Fibroblast of lung (primary cell): ENCODE measurements around the gene GRK4. TPM values are rescaled to one million over a fixed set of nuclear protein-coding genes. Genes with fewer than 3 reads are reported as not detected.

Experiments
- DNase-seq, 2 donors: peaks; one replicate each; pipeline versions ENCODE4 v3.0.0 to v3.0.0-alpha.2; 2010; ENCODE audit warnings: low read depth in 2 of 2
- H2AFZ ChIP-seq: 2 replicates; pipeline ENCODE4 v1.5.1; 2012; ENCODE audit warnings: low read length, control low read depth, inconsistent platforms
- H3K27ac ChIP-seq: 2 replicates; pipeline ENCODE4 v1.5.1; 2011; ENCODE audit warnings: low read length, control low read depth; ENCODE audit not compliant: insufficient read depth
- H3K27me3 ChIP-seq: 2 replicates; pipeline ENCODE4 v1.5.1; 2011; ENCODE audit warnings: mild to moderate bottlenecking, low read length; ENCODE audit not compliant: control insufficient read depth, insufficient read depth
- H3K36me3 ChIP-seq: 2 replicates; pipeline ENCODE4 v1.5.1; 2011; ENCODE audit warnings: low read length; ENCODE audit not compliant: control insufficient read depth, insufficient read depth
- H3K4me1 ChIP-seq: 2 replicates; pipeline ENCODE4 v1.5.1; 2011; ENCODE audit warnings: low read length; ENCODE audit not compliant: control insufficient read depth, insufficient read depth; ENCODE audit errors: extremely low read depth
- H3K4me2 ChIP-seq: 2 replicates; pipeline ENCODE4 v1.5.1; 2011; ENCODE audit warnings: low read length, control low read depth; ENCODE audit not compliant: insufficient read depth; ENCODE audit errors: extremely low read depth
- H3K4me3 ChIP-seq, 4 experiments: fragments of 200-600 bp in 1 of 4; sonication (generic) in 1 of 4; replicated peaks in 1 of 4; 2 replicates each; pipeline ENCODE4 v1.5.1; 2011 to 2016; ENCODE audit warnings: low read length in 4 of 4, low read depth in 3 of 4, mild to moderate bottlenecking in 3 of 4, control low read depth in 2 of 4, inconsistent platforms in 1 of 4, mixed read lengths in 1 of 4; ENCODE audit not compliant: insufficient read depth in 1 of 4; ENCODE audit errors: control extremely low read depth in 1 of 4
- H3K79me2 ChIP-seq: 2 replicates; pipeline ENCODE4 v1.5.1; 2012; ENCODE audit warnings: mild to moderate bottlenecking, low read length, inconsistent platforms; ENCODE audit not compliant: control insufficient read depth, insufficient read depth
- H3K9ac ChIP-seq: 2 replicates; pipeline ENCODE4 v1.5.1; 2011; ENCODE audit warnings: mild to moderate bottlenecking, low read length, control low read depth; ENCODE audit not compliant: insufficient read depth
- H3K9me3 ChIP-seq: 2 replicates; pipeline ENCODE4 v1.5.1; 2012; ENCODE audit warnings: low read depth, low read length; ENCODE audit not compliant: control insufficient read depth, insufficient read depth
- H4K20me1 ChIP-seq: 2 replicates; pipeline ENCODE4 v1.5.1; 2011; ENCODE audit warnings: low read length; ENCODE audit not compliant: control insufficient read depth, insufficient read depth; ENCODE audit errors: extremely low read depth
- EZH2 ChIP-seq: IDR thresholded peaks from 2 replicates; pipeline ENCODE4 v1.5.1; 2012; ENCODE audit warnings: low read length, control low read depth, mild to moderate bottlenecking; ENCODE audit errors: missing control alignments
- polyA plus RNA-seq, 2 donors: library from polyadenylated mRNA; depleted of rRNA in 1 of 2; stranded (reverse) in 1 of 2; unstranded in 1 of 2; fragments of >200 nt; gene quantifications; 2 replicates each; pipeline ENCODE4 v1.2.1, GENCODE V29; 2011 to 2012; ENCODE audit warnings: missing spikeins in 1 of 2
- total RNA-seq: library from RNA; depleted of rRNA; stranded (reverse); fragments of >200 nt; gene quantifications from 2 replicates; pipeline ENCODE4 v1.2.1, GENCODE V29; 2014
- TF ChIP-seq, protein P1 (sequence below), 2 donors: IDR thresholded peaks in 1 of 2; conservative IDR thresholded peaks in 1 of 2; 1 replicate in 1 of 2; 2 replicates in 1 of 2; pipeline ENCODE4 v1.5.1; 2011 to 2012; ENCODE audit warnings: low read length in 2 of 2, control low read depth in 1 of 2, inconsistent platforms in 1 of 2, low read depth in 1 of 2, mild to moderate bottlenecking in 1 of 2

GRK4 gene
- total and polyA plus RNA-seq, 2 donors (not counting 1 experiment from before 2014, with no cell fraction given) = 4.4 to 5.9 TPM

DNA sequence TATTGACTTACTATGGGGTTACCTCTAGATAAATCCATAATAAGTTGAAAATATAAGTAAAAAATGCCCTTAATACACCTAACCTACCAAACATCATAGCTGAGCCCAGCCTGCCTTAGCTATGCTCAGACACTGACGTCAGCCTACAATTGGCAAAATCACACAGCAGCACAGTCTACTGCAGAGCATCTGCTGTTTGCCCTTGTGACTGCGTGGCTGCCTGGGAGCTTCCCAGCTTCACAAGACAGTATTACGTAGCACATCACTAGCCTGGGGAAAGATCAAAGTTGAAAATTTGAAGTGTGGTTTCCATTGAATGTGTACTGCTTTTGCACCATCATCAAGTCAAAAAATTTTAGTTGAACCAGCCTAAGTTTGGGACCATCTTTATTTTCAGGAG lies 102.2 kb downstream of the GRK4 start:
- peaks cover 4% of the 10 kb centered on the region for H3K27me3 ChIP-seq
- H3K36me3 ChIP-seq = no peaks in the 10 kb centered on the region
- H3K9me3 ChIP-seq = no peaks in the 10 kb centered on the region
- H3K4me3 ChIP-seq = no peak overlapping the region
- no peak overlapping the region for H3K9ac ChIP-seq
- H3K79me2 ChIP-seq = no peaks in the 10 kb centered on the region
- peak in 1 of 2 donors; percentile 59 for DNase-seq
- no peak overlapping the region for H3K27ac ChIP-seq
- H3K4me2 ChIP-seq = no peak overlapping the region
- no peak overlapping the region for H2AFZ ChIP-seq
- TF ChIP-seq, protein P1, sequence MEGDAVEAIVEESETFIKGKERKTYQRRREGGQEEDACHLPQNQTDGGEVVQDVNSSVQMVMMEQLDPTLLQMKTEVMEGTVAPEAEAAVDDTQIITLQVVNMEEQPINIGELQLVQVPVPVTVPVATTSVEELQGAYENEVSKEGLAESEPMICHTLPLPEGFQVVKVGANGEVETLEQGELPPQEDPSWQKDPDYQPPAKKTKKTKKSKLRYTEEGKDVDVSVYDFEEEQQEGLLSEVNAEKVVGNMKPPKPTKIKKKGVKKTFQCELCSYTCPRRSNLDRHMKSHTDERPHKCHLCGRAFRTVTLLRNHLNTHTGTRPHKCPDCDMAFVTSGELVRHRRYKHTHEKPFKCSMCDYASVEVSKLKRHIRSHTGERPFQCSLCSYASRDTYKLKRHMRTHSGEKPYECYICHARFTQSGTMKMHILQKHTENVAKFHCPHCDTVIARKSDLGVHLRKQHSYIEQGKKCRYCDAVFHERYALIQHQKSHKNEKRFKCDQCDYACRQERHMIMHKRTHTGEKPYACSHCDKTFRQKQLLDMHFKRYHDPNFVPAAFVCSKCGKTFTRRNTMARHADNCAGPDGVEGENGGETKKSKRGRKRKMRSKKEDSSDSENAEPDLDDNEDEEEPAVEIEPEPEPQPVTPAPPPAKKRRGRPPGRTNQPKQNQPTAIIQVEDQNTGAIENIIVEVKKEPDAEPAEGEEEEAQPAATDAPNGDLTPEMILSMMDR (conservative IDR thresholded peaks at IDR 0.05 in 1 of 2, IDR thresholded peaks at IDR 0.05 in 1 of 2; ENCODE audit: low read depth in 1 of 2, low read length in 2 of 2) = no peak
- no peak for TF ChIP-seq EZH2
- no peaks in the 10 kb centered on the region for H4K20me1 ChIP-seq
- no peaks in the 10 kb centered on the region for H3K4me1 ChIP-seq

DNA sequence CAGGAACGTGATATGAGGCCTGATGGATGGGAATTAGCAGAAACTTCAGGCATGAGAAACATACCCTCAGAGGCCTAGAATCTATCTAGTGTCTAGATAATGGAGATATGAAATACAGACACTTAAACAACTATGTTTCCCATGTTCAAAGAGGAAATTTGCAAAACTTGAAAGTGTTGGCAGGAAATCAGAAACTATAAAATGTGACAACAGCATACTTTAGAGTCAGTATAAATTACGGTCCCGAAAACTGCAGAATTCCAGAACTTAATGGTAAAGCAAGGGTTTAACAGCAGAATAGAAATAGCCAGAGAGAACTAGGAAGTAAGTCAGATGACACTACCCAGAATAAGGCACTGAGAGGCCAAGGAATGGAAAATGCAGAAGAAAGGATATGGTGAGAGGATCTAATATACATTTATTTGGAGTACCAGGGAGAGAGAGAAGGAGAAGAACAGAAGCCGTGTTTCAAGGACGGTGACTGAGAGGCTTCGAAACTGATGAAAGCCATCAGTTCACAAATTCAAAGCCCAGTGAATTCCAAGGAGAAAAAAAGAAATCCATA lies 103.5 kb downstream of the GRK4 start:
- H4K20me1 ChIP-seq = no peaks in the 10 kb centered on the region
- H3K79me2 ChIP-seq = no peaks in the 10 kb centered on the region
- no peak overlapping the region for H3K4me2 ChIP-seq
- H3K9ac ChIP-seq = no peak overlapping the region
- no peak overlapping the region for H2AFZ ChIP-seq
- H3K27ac ChIP-seq = no peak overlapping the region
- peaks cover 4% of the 10 kb centered on the region for H3K27me3 ChIP-seq
- H3K4me1 ChIP-seq = peaks cover under 1% of the 10 kb centered on the region
- TF ChIP-seq EZH2 = no peak
- TF ChIP-seq, protein P1 (conservative IDR thresholded peaks at IDR 0.05 in 1 of 2, IDR thresholded peaks at IDR 0.05 in 1 of 2; ENCODE audit: low read depth in 1 of 2, low read length in 2 of 2) = no peak
- H3K36me3 ChIP-seq = no peaks in the 10 kb centered on the region
- no peaks in the 10 kb centered on the region for H3K9me3 ChIP-seq
- DNase-seq = no peak
- H3K4me3 ChIP-seq = no peak overlapping the region

DNA sequence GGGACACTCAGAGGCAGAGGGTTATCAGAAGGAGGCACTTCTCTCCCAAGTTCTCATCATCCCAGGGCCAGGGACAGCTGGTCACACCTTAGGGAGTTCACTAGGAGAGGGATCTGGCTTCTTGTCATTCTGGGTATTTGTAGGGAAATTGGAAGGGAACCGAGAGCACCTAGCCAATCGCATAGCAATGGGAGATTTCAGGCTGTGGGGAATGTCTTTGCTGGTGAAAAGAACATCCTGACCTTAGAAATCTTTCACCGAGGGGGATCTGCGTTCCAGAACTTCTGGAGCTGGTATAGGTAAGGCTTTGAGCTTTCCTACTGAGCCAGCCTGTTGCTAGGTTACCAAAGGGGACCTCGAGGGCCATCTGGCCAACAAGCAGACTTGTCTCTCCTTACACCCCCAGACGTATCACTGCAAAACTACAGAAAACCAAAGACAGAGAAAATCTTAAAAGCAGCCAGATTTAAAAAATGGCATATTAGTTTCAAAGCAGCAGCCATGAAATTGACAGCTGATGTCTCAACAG lies 104.2 kb downstream of the GRK4 start:
- H3K4me2 ChIP-seq = no peak overlapping the region
- no peaks in the 10 kb centered on the region for H3K79me2 ChIP-seq
- H3K27me3 ChIP-seq = peaks cover 4% of the 10 kb centered on the region
- H3K4me1 ChIP-seq = peaks cover 2% of the 10 kb centered on the region
- H3K9ac ChIP-seq = no peak overlapping the region
- DNase-seq = no peak
- no peaks in the 10 kb centered on the region for H3K36me3 ChIP-seq
- H3K9me3 ChIP-seq = no peaks in the 10 kb centered on the region
- TF ChIP-seq, protein P1 (conservative IDR thresholded peaks at IDR 0.05 in 1 of 2, IDR thresholded peaks at IDR 0.05 in 1 of 2; ENCODE audit: low read depth in 1 of 2, low read length in 2 of 2) = no peak
- no peak for TF ChIP-seq EZH2
- no peaks in the 10 kb centered on the region for H4K20me1 ChIP-seq
- H3K27ac ChIP-seq = no peak overlapping the region
- H2AFZ ChIP-seq = no peak overlapping the region
- H3K4me3 ChIP-seq = no peak overlapping the region
